GM19099 (cell line): ENCODE data around the gene BAHCC1.

Source experiments
- POLR2A ChIP-seq: IDR thresholded peaks from 3 replicates; pipeline ENCODE4 v1.6.1; 2011; ENCODE audit warnings: low read depth; ENCODE audit not compliant: insufficient read length; ENCODE audit errors: extremely low read depth

Gene BAHCC1

DNA sequence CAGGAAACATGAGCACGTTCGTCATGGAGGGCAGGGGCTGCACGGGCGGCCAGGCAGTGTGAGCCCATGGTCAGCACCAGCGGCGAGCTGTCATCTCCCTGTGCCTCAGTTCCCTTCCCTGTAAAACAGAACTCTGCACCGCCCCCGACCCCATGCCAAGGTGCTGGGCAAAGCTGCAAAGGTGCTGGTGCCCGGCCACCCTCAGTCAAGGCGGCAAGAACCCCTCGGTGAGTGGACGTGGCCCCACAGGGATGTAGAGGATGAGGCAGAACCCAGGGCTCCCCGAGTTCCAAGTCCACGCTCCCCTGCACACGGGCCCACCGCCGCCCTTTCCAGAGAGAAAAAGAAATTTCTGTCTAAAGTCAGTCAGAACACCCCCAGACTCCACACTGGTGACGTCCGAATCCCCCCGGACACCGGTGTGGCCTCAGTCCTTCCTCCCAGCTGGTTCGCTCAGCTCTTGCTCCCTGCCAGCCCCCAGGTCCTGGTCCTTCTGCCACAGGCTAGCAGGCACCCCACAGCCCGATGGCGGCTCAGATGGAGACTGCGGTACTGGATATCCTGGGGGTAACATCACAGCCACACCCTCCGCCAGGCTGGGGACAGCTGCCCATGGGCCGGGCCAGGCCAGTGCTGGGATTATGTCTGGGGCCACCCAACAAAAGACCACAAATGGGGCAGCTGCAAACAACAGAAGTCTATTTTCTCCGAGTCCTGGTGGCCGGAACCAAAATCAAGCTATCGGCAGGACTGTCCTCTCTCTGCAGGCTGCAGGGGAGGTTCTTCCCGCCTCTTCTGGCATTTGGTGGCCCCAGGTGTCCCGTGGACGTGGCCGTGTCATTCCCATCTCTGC is 14.4 kb upstream of the BAHCC1 start:
- no peak for TF ChIP-seq POLR2A

DNA sequence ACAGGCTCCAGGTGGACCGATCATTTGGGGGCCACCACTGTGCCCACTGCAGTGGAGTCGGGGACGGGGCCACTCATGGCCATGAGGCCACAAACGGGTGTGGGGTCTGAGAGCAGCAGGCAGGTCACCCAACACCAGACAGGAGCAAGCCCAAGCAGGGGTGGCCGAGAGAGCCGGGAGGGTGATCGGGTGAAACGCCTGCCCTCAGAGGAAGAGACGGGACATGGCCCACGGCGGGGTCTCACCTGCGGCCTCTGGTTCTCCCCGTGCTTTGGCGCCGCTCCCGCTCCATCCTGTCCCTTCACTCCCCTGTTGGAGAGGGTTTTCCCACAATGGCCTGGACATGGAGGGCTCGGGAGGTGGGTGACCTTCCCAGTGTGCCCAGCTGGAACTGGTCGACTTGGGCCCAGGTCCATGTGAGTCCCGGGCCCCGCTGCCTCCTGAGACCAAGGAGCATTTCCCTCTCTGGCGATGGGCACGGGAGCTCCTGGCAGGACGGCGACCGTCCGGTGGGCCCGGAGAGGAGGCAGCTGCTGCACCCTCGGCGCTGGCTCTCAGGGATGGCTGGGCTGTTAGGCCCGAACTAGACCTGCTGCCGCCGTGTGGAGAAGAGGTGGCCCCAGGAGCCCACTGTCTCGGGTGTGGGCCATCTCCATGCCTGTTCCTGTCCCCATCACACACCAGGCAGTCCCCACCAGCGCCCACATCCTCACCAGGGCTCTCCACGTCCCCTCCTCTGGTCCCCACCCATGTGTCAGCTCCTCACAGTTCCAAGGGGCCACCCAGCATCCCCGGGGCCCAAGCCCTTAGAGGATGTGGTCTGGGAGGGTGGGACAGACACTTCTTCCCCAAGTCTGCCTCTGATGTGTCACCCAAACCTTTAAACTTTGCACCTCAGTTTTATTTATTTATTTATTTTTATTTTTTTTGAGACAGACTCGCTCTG is 13.4 kb upstream of the BAHCC1 start:
- TF ChIP-seq POLR2A = no peak

DNA sequence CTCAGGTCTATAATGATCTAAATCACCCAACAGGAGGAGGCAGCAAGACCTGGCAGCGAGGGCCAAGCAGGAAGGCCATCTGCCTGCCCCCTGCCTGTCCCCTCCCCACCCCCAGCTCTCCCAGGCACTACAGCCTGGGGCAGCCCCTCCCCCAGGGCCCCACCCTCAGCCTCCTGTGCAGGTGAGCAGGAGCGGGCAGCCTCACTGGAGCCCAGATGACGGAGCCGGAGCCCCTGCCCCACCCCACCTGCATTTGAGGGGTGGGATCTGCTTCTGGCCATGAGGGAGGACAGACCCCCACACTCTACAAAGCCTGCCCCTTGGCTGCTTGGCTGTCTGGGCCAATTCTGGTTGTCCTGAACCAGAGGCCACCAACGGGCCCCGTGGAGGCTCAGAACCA is 12.4 kb upstream of the BAHCC1 start:
- no peak for TF ChIP-seq POLR2A

DNA sequence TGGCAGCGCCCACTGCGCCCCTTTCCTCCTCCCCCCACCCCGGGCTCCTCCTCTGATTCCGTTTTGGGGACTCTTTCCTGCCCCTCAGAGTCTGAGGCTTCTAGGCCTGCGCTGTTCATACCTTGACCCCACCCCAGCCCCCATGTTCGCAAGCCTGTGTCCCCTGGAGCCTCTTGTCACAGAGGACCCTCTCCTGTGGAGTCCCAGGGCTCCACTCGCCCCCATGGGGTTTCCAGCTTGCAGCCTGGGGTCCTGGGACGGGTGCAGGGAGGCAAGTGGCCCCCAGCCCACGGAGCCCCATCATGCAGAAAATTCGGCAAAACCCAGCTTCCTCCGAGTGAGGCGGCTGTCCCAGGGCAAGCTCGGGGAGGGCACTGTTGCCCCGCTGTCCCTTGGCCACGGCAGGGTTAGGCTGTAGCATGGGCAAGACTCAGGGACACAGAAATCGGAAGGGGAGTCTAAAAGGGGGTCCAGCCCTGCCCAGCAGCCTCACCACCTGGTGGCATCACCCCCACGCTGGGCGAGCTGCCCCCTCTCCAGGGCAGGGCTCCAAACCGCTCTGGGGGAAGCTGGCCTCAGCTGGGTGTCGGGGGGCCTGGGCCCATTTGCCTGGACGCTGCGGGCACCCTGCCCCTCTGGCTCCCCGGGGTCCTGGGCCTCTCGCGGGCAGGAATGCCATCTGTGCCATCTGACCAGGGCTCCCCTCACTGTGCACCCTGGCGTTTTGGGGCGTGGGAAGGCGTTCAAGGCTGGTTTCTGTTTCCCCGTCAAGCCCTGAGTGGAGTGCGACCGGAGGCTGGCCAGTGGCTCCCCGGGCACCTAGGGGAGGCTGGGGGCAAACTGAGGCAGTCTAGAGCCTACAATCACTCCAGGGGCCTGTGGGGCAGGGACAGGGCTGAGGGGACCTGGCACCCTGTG is 11.5 kb upstream of the BAHCC1 start:
- TF ChIP-seq POLR2A = no peak

DNA sequence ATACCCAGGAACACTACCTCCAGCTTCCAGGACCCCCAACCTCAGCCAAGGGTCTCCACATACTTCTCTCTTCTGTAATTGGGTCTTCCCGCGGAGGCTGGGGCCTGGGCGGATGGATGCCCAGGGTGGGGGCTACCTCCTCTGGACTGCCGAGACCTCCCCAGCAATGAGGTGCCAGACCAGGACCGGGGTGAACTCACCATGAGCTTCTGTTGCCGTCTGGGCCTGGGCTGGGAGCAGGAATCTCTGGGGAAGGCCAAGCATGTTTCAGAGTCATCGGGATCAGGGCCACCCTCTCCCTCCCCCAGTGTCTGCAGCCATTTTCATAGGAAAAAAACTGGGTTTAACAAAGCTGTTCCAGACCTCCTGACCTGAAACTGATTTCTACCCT is 10.3 kb upstream of the BAHCC1 start:
- no peak for TF ChIP-seq POLR2A

DNA sequence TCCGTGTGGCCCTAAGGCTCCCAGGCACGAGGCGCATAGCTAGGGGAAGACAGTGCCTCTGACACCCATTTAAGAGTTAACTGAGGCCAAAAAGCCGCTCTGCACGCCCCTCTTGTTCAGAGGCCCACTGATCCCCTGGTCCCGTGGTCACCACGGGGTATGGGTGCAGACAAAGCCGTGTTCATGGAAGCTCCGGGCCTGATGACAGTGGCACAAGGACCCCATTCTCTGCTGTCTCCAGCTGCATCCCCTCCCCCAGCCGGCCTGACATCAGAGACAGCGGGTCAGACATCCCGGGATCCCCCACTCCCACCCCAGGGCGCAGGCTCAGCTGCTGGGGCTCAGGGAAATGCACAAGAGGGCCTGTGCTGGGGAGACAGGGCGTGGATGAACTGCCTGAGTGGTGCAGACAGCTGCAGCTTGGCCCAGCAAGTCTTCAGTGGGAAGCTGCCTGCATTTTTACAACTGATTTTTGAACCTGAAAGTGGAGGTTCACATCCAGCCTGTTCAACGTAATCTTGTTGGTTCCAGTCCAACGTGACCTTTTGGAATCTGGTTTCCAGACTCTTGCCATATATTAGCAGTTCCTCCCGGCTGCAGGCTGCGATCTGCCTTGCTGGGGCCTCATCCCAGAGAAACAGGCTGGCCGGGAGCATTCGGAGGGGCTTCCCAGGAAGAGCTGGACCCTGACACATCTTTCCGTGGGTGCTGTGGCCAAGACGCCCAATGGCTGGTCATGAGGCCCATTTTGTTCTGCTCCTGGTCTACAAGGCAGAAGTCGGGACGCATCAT is 9.7 kb upstream of the BAHCC1 start:
- TF ChIP-seq POLR2A = no peak

DNA sequence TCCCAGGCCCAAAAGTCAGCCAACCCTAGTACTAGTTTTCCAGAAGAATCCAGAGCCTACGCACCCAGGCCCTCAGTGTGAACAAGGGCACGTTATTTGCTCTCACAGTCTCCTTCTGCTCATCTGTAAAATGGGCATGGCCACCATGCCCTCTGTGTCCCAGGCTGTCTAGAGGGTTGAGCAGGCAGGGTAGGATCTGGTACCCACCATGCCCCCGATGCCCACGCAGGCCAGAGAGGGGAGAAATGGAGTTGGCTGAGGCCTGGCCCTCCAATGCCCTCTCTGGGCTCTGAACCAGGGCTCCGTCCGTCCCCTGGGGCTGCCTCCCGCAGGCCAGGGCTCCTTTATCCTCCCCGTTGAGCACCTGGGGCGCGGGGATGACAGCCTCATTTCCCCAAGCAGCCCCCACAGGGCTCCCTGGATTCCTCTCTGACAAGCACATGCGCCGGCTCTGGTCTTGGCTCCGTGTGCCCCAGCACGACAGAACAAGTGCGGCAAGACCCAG is 9.1 kb upstream of the BAHCC1 start:
- no peak for TF ChIP-seq POLR2A

DNA sequence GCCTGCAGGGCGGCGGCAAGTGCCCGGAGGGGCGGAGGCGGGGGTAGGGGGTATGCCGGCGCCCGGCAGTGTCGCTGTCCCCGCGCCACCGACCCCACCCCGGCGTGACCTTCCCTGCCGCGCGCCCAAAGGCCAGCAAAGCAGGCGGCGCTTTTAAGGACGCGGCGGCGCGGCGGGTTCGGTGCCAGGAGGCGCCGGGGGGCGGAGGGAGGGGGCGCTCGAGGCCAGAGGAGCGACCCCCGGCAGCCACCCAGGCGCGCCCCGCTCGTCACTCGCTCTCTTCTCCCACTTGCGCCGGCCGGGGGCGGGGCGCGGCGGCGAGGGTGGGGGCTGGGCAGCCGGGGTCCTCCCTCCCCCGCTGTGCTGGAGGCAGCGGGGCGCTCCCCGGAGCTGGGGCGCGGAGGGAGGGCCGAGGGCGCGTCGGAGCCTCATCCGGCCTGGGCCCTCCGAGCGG is 8.6 kb upstream of the BAHCC1 start:
- TF ChIP-seq POLR2A = no peak

DNA sequence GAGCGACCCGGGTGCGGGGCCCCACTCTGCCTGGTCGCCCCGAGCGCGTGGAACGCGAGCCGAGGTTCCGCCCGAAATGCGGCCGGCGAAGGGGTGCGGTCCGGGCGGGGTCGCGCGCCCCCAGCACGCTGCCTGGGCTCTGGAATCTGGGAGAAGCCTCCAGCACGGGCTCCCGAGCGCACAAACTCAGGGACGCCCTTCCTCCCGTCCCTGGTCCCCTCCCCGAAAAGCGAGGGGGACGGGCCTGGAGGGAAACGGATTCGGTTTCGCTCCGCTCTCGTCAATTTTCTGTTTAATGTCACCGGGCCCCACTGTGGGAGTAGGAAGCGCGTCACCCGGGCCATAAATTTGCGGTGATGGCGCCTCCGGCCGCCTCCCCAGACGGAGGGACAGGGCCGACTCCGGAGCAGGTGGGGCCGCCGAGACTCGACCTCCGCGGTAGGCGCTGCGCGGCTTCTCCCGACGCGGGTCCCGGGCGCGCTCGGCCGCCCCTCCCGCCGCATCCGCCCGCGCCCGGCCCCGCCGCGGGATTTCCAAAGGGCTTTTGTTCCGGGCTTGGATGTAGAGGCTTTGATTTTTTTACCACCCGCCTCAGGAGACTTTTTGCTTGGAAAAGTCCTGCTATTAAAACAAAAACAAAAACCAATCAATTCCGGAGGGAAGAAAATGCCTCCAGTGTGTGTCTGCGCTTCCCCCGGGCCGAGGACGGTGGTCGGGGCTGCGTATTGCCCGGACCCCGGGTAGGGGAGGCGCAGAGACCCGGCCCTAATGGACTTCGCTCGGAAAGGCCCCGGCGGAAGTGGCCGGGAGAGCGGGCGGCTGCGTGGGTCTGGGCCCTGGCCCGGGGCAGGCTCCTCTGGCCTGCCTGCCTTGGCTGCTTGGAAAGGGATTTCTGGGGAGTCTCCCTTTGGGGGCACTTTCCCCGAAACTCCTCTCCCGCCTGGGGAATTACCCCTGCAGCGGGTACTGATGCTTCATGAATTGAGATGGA is 7.9 kb upstream of the BAHCC1 start:
- TF ChIP-seq POLR2A = no peak

DNA sequence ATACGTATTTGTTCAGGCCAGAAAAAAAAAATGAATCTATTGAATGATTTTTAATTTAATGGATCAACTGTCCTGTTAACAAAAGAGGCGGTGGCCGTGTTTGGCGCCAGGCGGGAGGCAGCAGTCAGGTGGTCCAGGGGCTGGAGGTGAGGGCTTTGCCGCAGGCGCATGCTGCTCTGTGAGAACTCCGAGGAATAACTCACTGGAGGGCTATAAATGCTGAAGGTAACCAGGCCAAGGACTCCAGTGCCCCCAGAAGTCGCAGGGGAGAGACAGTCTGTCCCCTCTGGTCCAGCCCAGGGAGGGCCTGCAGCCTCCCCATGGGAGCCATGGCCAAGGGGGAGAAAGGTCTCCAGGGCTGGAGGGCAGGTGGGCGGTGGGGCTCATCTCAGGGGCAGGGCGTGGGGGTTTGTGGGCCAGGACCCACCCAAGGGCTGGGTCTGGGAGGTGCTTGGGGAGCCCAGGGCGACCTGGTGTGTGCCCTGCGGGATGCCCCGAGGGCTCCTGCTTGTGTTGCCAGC is 7.1 kb upstream of the BAHCC1 start:
- TF ChIP-seq POLR2A = no peak

DNA sequence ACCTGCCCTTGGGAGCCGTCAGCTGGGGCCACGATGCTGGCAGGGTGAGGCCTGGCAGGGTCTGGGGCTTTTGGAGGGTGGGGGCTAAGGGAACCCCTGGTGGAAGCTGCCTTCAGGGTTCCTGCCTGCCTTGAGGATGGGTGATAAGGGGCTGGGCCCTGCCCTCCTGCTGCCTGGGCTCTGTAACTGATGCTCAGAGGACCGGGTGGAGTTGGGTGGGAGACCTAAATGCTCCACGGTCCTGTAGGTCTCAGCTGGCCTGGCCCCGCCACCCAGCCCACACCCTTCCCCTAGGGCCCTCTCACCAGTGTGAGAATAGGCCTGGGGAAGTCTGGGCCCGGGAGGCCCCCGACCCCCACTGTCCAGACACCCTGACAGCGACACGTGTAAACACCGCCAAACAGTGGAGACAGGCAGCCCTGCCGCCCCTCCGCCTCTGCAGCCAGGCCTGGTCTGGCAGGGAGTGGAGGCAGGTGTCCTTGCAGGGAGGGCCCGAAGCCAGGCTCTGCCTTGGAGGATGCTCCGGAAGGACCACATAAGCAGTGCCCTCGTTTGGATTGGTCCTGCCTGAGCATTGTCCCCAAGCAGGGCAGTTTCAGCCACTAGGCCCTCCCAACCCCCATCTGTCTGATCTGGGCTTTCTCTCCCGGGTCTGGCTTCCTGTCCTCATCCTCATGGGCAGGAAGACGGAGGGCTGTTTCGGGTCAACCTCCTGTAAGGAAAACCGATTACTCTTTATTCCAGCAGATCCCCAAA is 6.5 kb upstream of the BAHCC1 start:
- no peak for TF ChIP-seq POLR2A

DNA sequence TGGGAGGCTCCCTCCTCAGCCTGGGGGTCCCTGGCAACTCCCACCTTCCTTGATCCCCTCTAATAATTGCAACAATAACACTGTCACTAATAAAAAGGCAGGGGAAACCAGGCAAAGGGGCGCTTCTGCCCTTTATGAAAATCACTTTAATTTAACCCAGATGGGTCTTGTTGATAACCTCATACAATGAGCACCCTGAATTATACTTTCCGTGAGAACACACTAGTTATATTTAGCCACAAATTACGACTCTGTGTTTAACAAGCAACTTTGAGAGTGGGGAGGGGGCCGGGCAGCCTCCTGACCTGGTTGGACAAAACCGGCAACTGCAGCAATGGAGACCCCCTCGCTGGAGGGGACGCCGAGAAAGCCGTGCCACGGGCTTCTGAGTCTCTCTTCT is 5.7 kb upstream of the BAHCC1 start:
- no peak for TF ChIP-seq POLR2A
